ENCODE data around the gene FAM222A.
A peak's percentile ranks its signal among the peaks of the same experiment; 100 is the strongest.

FAM222A gene

GRCh38 chr12:109714141-109714912, 702 bp downstream of the FAM222A start (continued):
- peak; percentile 19; the same call in 1 of the 2 replicates for TF ChIP-seq PRDM4 (tag by site-specific recombination; IDR thresholded peaks at IDR 0.05)
- peak; percentile 67 for TF ChIP-seq ZBTB48 (tag by site-specific recombination; IDR thresholded peaks at IDR 0.05)
- peak; percentile 63; the same call in 1 of the 2 replicates for TF ChIP-seq ZSCAN30 (tag by site-specific recombination; IDR thresholded peaks at IDR 0.05)
- peak; percentile 55 for TF ChIP-seq CTCF (tag by site-specific recombination; IDR thresholded peaks at IDR 0.05)
- TF ChIP-seq BCL11A (tag by site-specific recombination; IDR thresholded peaks at IDR 0.05; ENCODE audit: low read depth): 0 out of 2 replicates have a peak, but pooled peaks have one; percentile 17
- TF ChIP-seq ZNF449 (tag by site-specific recombination; IDR thresholded peaks at IDR 0.05): no peak
- TF ChIP-seq ZNF398 (tag by site-specific recombination; IDR thresholded peaks at IDR 0.05): peak; percentile 37; the same call in 1 of the 2 replicates
- peak; percentile 24; the same call in 1 of the 2 replicates for TF ChIP-seq ZNF121 (tag by site-specific recombination; IDR thresholded peaks at IDR 0.05)
- TF ChIP-seq ZNF692 (tag by site-specific recombination; IDR thresholded peaks at IDR 0.05): peak; percentile 55; the same call in 1 of the 2 replicates
- TF ChIP-seq GLIS2 (tag by site-specific recombination; IDR thresholded peaks at IDR 0.05): peak; percentile 85; the same call in 1 of the 2 replicates
- TF ChIP-seq YY1 (tag by site-specific recombination; IDR thresholded peaks at IDR 0.05): 0 out of 2 replicates have a peak, but pooled peaks have one; percentile 23
- no peak for TF ChIP-seq ZNF48 (tag by site-specific recombination; IDR thresholded peaks at IDR 0.05)

- Histone ChIP-seq H3K27ac (ENCODE audit: extremely low read depth, low read depth, low read length) (no peak overlapping the region), H3K9me3 (ENCODE audit: control insufficient read depth, insufficient read depth, low read depth, low read length) (no peaks in the 10 kb centered on the region), H3K36me3 (ENCODE audit: control insufficient read depth in 2 of 2, insufficient read depth in 1 of 2, low read length in 2 of 2) (no peaks in the 10 kb centered on the region), H3K4me3 (ENCODE audit: low read depth, low read length) (peak overlapping the region; percentile 50), H3K4me1 (ENCODE audit: control insufficient read depth, insufficient read depth, low read length) (no peaks in the 10 kb centered on the region)
- no peak for TF ChIP-seq ZNF214 (tag by site-specific recombination; IDR thresholded peaks at IDR 0.05; ENCODE audit: borderline replicate concordance)
- TF ChIP-seq ZFP37 (tag by site-specific recombination; IDR thresholded peaks at IDR 0.05): no peak
- no peak for TF ChIP-seq PATZ1 (tag by site-specific recombination; IDR thresholded peaks at IDR 0.05)
- TF ChIP-seq ZNF426 (tag by site-specific recombination; IDR thresholded peaks at IDR 0.05): no peak
- no peak for TF ChIP-seq IKZF3 (tag by site-specific recombination; IDR thresholded peaks at IDR 0.05)
- no peak for TF ChIP-seq ZNF514 (tag by site-specific recombination; IDR thresholded peaks at IDR 0.05)
- TF ChIP-seq GLIS2 (tag by site-specific recombination; IDR thresholded peaks at IDR 0.05): peak; percentile 12
- TF ChIP-seq HOXD13 (CRISPR knock-in tag; IDR thresholded peaks at IDR 0.05; ENCODE audit: borderline replicate concordance): no peak
- ChIA-PET POLR2A (no interaction called here), CTCF (interaction anchor here (0.7 to 1.2 kb wide), 8 partner anchors 9 to 300 kb away, joined by 4 to 9 read pairs (median 6); no protein-coding TSS in a partner anchor)
Measured at GRCh38 chr12:109714913-109715244, 1.3 kb downstream of the FAM222A start.

Data from HEK293 (cell line).